H1 (cell line): ENCODE data around the gene SPOCK1. TPM values are rescaled to one million over a fixed set of nuclear protein-coding genes. Genes with fewer than 3 reads are reported as not detected.

ENCODE experiments used
- CTCF ChIA-PET: fragments of 300-600 bp; sonication (Branson Sonifier 250); formaldehyde crosslinking; loops from one replicate; lab custom pipeline; 2021; ENCODE audit not compliant: partially characterized antibody; lab: Charles Lee
- POLR2A ChIA-PET: fragments of 300-600 bp; sonication (Branson Sonifier 250); formaldehyde crosslinking; loops from one replicate; lab custom pipeline; 2021; ENCODE audit warnings: inconsistent platforms; ENCODE audit not compliant: partially characterized antibody; lab: Charles Lee
- DNase-seq, 2 experiments: peaks; one replicate each; pipeline versions ENCODE4 v3.0.0 to v3.0.0-alpha.2; 2010 to 2022; ENCODE audit warnings: low spot score in 2 of 2, low read depth in 1 of 2, mixed read lengths in 1 of 2
- FAIRE-seq: peaks from 2 replicates; lab custom pipeline; 2011; peaks lifted over from hg19 to GRCh38; lab: Jason Lieb, UNC
- H2AFZ ChIP-seq: 2 replicates; pipeline ENCODE4 v1.8.1; 2012; ENCODE audit warnings: low read length, inconsistent platforms
- H2AK5ac ChIP-seq: 2 replicates; pipeline ENCODE4 v1.6.1; 2013; ENCODE audit warnings: low read depth, low read length
- H2BK120ac ChIP-seq: replicated peaks from 2 replicates; pipeline ENCODE3; 2013; ENCODE audit warnings: low read depth, low read length, inconsistent platforms
- H2BK12ac ChIP-seq: 2 replicates; pipeline ENCODE4 v1.6.1; 2013; ENCODE audit warnings: low read depth, low read length
- H2BK15ac ChIP-seq: 2 replicates; pipeline ENCODE4 v1.6.1; 2013; ENCODE audit warnings: low read length
- H2BK20ac ChIP-seq: 2 replicates; pipeline ENCODE4 v1.6.1; 2013; ENCODE audit warnings: low read length
- H2BK5ac ChIP-seq: 2 replicates; pipeline ENCODE4 v1.6.1; 2013; ENCODE audit warnings: low read depth, low read length
- H3K14ac ChIP-seq: 2 replicates; pipeline ENCODE4 v1.6.1; 2013; ENCODE audit warnings: inconsistent platforms; ENCODE audit not compliant: insufficient read length
- H3K18ac ChIP-seq: 2 replicates; pipeline ENCODE4 v1.6.1; 2013; ENCODE audit warnings: low read length; ENCODE audit errors: extremely low read depth
- H3K23ac ChIP-seq: 2 replicates; pipeline ENCODE4 v1.6.1; 2013; ENCODE audit warnings: inconsistent platforms; ENCODE audit not compliant: insufficient read length
- H3K23me2 ChIP-seq: 2 replicates; pipeline ENCODE4 v1.6.1; 2013; ENCODE audit warnings: low read depth, low read length
- H3K27ac ChIP-seq: 2 replicates; pipeline ENCODE4 v1.6.1; 2011; ENCODE audit warnings: low read depth, low read length, inconsistent platforms
- H3K27me3 ChIP-seq, 4 experiments: replicated peaks in 1 of 4; 1 replicate in 1 of 4; 2 replicates in 3 of 4; pipeline versions ENCODE4 v1.6.1 to v1.8.1; 2011 to 2013; ENCODE audit warnings: low read length in 3 of 4, mild to moderate bottlenecking in 3 of 4, inconsistent platforms in 2 of 4, mixed read lengths in 2 of 4, moderate library complexity in 1 of 4; ENCODE audit not compliant: control insufficient read depth in 3 of 4, insufficient read depth in 3 of 4; ENCODE audit errors: extremely low read depth in 1 of 4
- H3K36me3 ChIP-seq, 4 experiments: 2 replicates each; pipeline versions ENCODE4 v1.6.1 to v1.8.1; 2011 to 2013; ENCODE audit warnings: mild to moderate bottlenecking in 4 of 4, low read length in 3 of 4, moderate library complexity in 2 of 4, control low read depth in 1 of 4, inconsistent platforms in 1 of 4; ENCODE audit not compliant: insufficient read depth in 4 of 4, control insufficient read depth in 2 of 4
- H3K4ac ChIP-seq: replicated peaks from 2 replicates; pipeline ENCODE3; 2013; ENCODE audit warnings: low read length, low read depth, mixed read lengths, inconsistent platforms; ENCODE audit not compliant: insufficient read length
- H3K4me1 ChIP-seq, 4 experiments: replicated peaks in 1 of 4; 1 replicate in 1 of 4; 2 replicates in 3 of 4; pipeline versions ENCODE4 v1.6.1 to v1.8.1; 2011 to 2013; ENCODE audit warnings: low read length in 3 of 4, inconsistent platforms in 2 of 4, mixed read lengths in 1 of 4; ENCODE audit not compliant: insufficient read depth in 4 of 4, control insufficient read depth in 3 of 4
- H3K4me2 ChIP-seq, 2 experiments: 2 replicates each; pipeline versions ENCODE4 v1.6.1 to v1.8.1; 2011 to 2013; ENCODE audit warnings: low read depth in 2 of 2, low read length in 2 of 2, control low read depth in 1 of 2, inconsistent platforms in 1 of 2, mild to moderate bottlenecking in 1 of 2; ENCODE audit not compliant: insufficient read depth in 1 of 2
- H3K4me3 ChIP-seq, 4 experiments: fragments of 200-600, 300-600 bp in 1 of 4; sonication (generic), shearing (Covaris generic), sonication (Bioruptor Twin) in 1 of 4; 2 replicates each; pipeline versions ENCODE4 v1.5.1 to v1.8.1; 2011 to 2016; ENCODE audit warnings: low read length in 4 of 4, low read depth in 3 of 4, control low read depth in 2 of 4, inconsistent platforms in 2 of 4, mild to moderate bottlenecking in 2 of 4, mixed read lengths in 1 of 4, moderate library complexity in 1 of 4; ENCODE audit not compliant: insufficient read depth in 2 of 4; ENCODE audit errors: extremely low read depth in 1 of 4
- H3K56ac ChIP-seq: replicated peaks from 2 replicates; pipeline ENCODE3; 2013; ENCODE audit warnings: low read depth, mild to moderate bottlenecking, mixed read lengths, low read length, inconsistent platforms; ENCODE audit not compliant: insufficient read length
- H3K79me1 ChIP-seq: 2 replicates; pipeline ENCODE4 v1.6.1; 2013; ENCODE audit warnings: low read depth, low read length, control low read depth
- H3K79me2 ChIP-seq, 2 experiments: 2 replicates each; pipeline versions ENCODE4 v1.6.1 to v1.8.1; 2012 to 2013; ENCODE audit warnings: low read length in 2 of 2, mild to moderate bottlenecking in 2 of 2, inconsistent platforms in 1 of 2; ENCODE audit not compliant: insufficient read depth in 2 of 2, control insufficient read depth in 1 of 2
- H3K9ac ChIP-seq, 4 experiments: replicated peaks in 1 of 4; 1 replicate in 1 of 4; 2 replicates in 3 of 4; pipeline versions ENCODE4 v1.6.1 to v1.8.1; 2011 to 2013; ENCODE audit warnings: low read depth in 3 of 4, low read length in 3 of 4, control low read depth in 2 of 4, mild to moderate bottlenecking in 2 of 4, moderate library complexity in 2 of 4, inconsistent platforms in 1 of 4; ENCODE audit errors: extremely low read depth in 1 of 4
- H3K9me3 ChIP-seq, 2 experiments: 2 replicates each; pipeline versions ENCODE4 v1.6.1 to v1.8.1; 2012 to 2013; ENCODE audit warnings: mild to moderate bottlenecking in 2 of 2, moderate library complexity in 2 of 2, control low read depth in 1 of 2, inconsistent platforms in 1 of 2, low read depth in 1 of 2, low read length in 1 of 2, mixed read lengths in 1 of 2; ENCODE audit not compliant: insufficient read depth in 2 of 2
- H4K20me1 ChIP-seq, 2 experiments: replicated peaks in 1 of 2; 2 replicates each; pipeline versions ENCODE3 to v1.8.1; 2011 to 2013; ENCODE audit warnings: inconsistent platforms in 2 of 2, low read length in 2 of 2, mild to moderate bottlenecking in 1 of 2; ENCODE audit not compliant: insufficient read depth in 2 of 2, control insufficient read depth in 1 of 2
- H4K5ac ChIP-seq: 2 replicates; pipeline ENCODE4 v1.6.1; 2013; ENCODE audit warnings: low read length, low read depth, mixed read lengths, inconsistent platforms; ENCODE audit not compliant: insufficient read length
- H4K8ac ChIP-seq: 2 replicates; pipeline ENCODE4 v1.8.0; 2013; ENCODE audit warnings: mild to moderate bottlenecking, moderate library complexity, low read length, inconsistent platforms; ENCODE audit not compliant: insufficient read depth; ENCODE audit errors: extremely low read depth
- H4K91ac ChIP-seq: replicated peaks from 2 replicates; pipeline ENCODE3; 2013; ENCODE audit warnings: low read length, mixed read lengths, inconsistent platforms; ENCODE audit not compliant: insufficient read length
- BCL11A ChIP-seq, 2 experiments: IDR thresholded peaks; one replicate each; pipeline ENCODE4 v1.6.1; 2011; ENCODE audit warnings: low read depth in 2 of 2, low read length in 2 of 2, mild to moderate bottlenecking in 2 of 2
- CTCF ChIP-seq, 3 experiments: IDR thresholded peaks; 1 replicate in 2 of 3; 2 replicates in 1 of 3; pipeline versions ENCODE4 v1.5.1 to v1.6.1; 2011; ENCODE audit warnings: low read length in 3 of 3, mild to moderate bottlenecking in 3 of 3, inconsistent platforms in 2 of 3, low read depth in 1 of 3, moderate library complexity in 1 of 3; ENCODE audit not compliant: insufficient read depth in 1 of 3; ENCODE audit errors: control extremely low read depth in 1 of 3
- EZH2 ChIP-seq: fragments of 200-600 bp; sonication (generic); IDR thresholded peaks from 2 replicates; pipeline ENCODE4 v1.7.1; 2012; ENCODE audit warnings: low read depth, mild to moderate bottlenecking, moderate library complexity, low read length, inconsistent platforms; ENCODE audit not compliant: severe bottlenecking
- HDAC2 ChIP-seq, 2 experiments: fragments of 300-600 bp in 1 of 2; sonication (generic) in 1 of 2; IDR thresholded peaks; 2 replicates each; pipeline ENCODE4 v1.6.1; 2011 to 2012; ENCODE audit warnings: low read depth in 2 of 2, low read length in 2 of 2, mild to moderate bottlenecking in 2 of 2, moderate library complexity in 2 of 2, borderline replicate concordance in 1 of 2, inconsistent platforms in 1 of 2
- HDAC6 ChIP-seq: IDR thresholded peaks from one replicate; pipeline ENCODE4 v1.7.1; 2012; ENCODE audit warnings: low read depth, mild to moderate bottlenecking, inconsistent platforms, low read length, moderate library complexity
- JUND ChIP-seq: IDR thresholded peaks from 2 replicates; pipeline ENCODE4 v1.6.1; 2011; ENCODE audit warnings: mild to moderate bottlenecking, improper control_type of control experiment, low read length
- POLR2AphosphoS5 ChIP-seq: IDR thresholded peaks from 2 replicates; pipeline ENCODE4 v1.6.1; 2011; ENCODE audit warnings: low read depth, low read length
- POU5F1 ChIP-seq: IDR thresholded peaks from 2 replicates; pipeline ENCODE4 v1.6.1; 2011; ENCODE audit warnings: low read depth, mild to moderate bottlenecking, low read length, moderate library complexity
- SIN3A ChIP-seq, 2 experiments: IDR thresholded peaks in 1 of 2; conservative IDR thresholded peaks in 1 of 2; 2 replicates each; pipeline ENCODE4 v1.6.1; 2011 to 2012; ENCODE audit warnings: low read length in 2 of 2, improper control_type of control experiment in 1 of 2, low read depth in 1 of 2, mild to moderate bottlenecking in 1 of 2
- WGBS, 2 experiments: shearing (Covaris generic) in 1 of 2; methylation state at CpG; one replicate each; pipeline versions ENCODE4 v1.1.6 to v1.1.7; 2013 to 2015; ENCODE audit warnings: low lambda C conversion rate in 2 of 2, mixed read lengths in 2 of 2, inconsistent platforms in 1 of 2, low coverage in 1 of 2, missing lambda C conversion rate in 1 of 2; ENCODE audit not compliant: insufficient replicate concordance in 2 of 2, insufficient coverage in 1 of 2, insufficient read length in 1 of 2; ENCODE audit errors: extremely low coverage in 1 of 2, missing lambda C conversion rate in 1 of 2; 5-methylcytosine and 5-hydroxymethylcytosine counted together
- polyA plus RNA-seq, 7 experiments: library from polyadenylated mRNA; depleted of rRNA in 3 of 7; stranded (reverse) in 5 of 7; unstranded in 2 of 7; fragments of >200 nt in 5 of 7; fragments of 200-250 nt in 2 of 7; gene quantifications; 1 replicate in 5 of 7; 2 replicates in 1 of 7; 4 replicates in 1 of 7; pipeline versions ENCODE4 v1.2.1 to v1.2.3, GENCODE V29; 2011 to 2013; ENCODE audit warnings: missing spikeins in 2 of 7, mixed read lengths in 2 of 7
- total RNA-seq: library from RNA; stranded (reverse); fragmentation: NEBNext Ultra II Directional; extraction: Animal tissue kit (Norgen Biotek cat#: 25700); gene quantifications from 2 replicates; pipeline ENCODE4 v1.2.1, GENCODE V29; 2021

Gene SPOCK1
- total and polyA plus RNA-seq, 2 of the 8 experiments (the other 6 are each of a cell fraction or from before 2014, with no cell fraction given), result 6.9 to 18.1 TPM

DNA sequence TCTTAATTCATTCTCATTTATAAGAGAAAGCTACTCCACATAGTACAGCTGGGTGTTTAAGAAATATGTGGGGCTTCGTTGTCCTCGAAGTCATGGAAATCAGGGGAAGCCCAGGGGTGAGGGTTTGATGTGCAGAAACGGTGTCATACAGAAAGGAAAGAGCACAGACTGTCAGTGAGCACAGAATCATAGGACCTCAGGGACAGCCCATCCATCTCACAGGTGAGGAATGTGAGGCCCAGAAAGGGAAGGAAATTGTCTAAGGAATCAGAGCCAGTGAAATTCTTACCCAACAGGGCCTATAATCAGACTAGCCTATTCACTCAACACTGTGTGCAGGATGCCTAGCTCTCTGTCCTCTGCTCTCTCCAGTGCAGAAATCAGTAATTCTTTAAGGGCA lies 535.6 kb downstream of the SPOCK1 start:
- Histone ChIP-seq H3K79me2 (no peaks in the 10 kb centered on the region), H2BK20ac (no peak overlapping the region), H3K23me2 (no peaks in the 10 kb centered on the region), H2AFZ (0 out of 2 replicates have a peak overlapping the region, but pooled peaks have one; percentile 58), H3K23ac (no peak overlapping the region), H3K79me1 (no peaks in the 10 kb centered on the region), H3K27me3 (no peaks in the 10 kb centered on the region), H3K4ac (no peak overlapping the region), H3K18ac (no peak overlapping the region), H3K14ac (no peak overlapping the region), H4K8ac (no peak overlapping the region), H2AK5ac (no peak overlapping the region), H4K5ac (no peak overlapping the region), H2BK12ac (no peak overlapping the region), H3K4me2 (no peak overlapping the region), H3K4me3 (no peak overlapping the region), H4K20me1 (no peaks in the 10 kb centered on the region), H3K56ac (no peak overlapping the region), H2BK5ac (no peak overlapping the region), H3K36me3 (no peaks in the 10 kb centered on the region), H3K9ac (no peak overlapping the region), H4K91ac (no peak overlapping the region), H3K27ac (no peak overlapping the region), H3K9me3 (no peaks in the 10 kb centered on the region), H2BK15ac (no peak overlapping the region), H2BK120ac (no peak overlapping the region), H3K4me1 (peaks cover 0 to 2% (median 0%) of the 10 kb centered on the region in 4 experiments; a peak in 1 of 7 replicates)
- FAIRE-seq (no peak), DNase-seq (no peak)
- WGBS, 2 experiments, result 85% methylated on average over 3 of the region's 3 CpGs; no CpG with 5 or more reads in 1 of the 2 experiments
- POLR2A ChIA-PET, result no interaction called here
- CTCF ChIA-PET, result interaction anchor here (1.2 kb wide), 1 partner anchor 35 kb away, joined by 3 read pairs; no protein-coding TSS in a partner anchor
- TF ChIP-seq HDAC6 (no peak), JUND (no peak), POLR2AphosphoS5 (no peak), BCL11A (IDR thresholded peaks at IDR 0.05; ENCODE audit: low read depth in 2 of 2, low read length in 2 of 2) (no peak), CTCF (IDR thresholded peaks at IDR 0.05; ENCODE audit: control extremely low read depth in 1 of 3, insufficient read depth in 1 of 3, low read depth in 1 of 3, low read length in 3 of 3) (no peak), SIN3A (conservative IDR thresholded peaks at IDR 0.05 in 1 of 2, IDR thresholded peaks at IDR 0.05 in 1 of 2; ENCODE audit: low read depth in 1 of 2, low read length in 2 of 2) (no peak), POU5F1 (no peak), HDAC2 (IDR thresholded peaks at IDR 0.05; ENCODE audit: borderline replicate concordance in 1 of 2, low read depth in 2 of 2, low read length in 2 of 2) (no peak), EZH2 (no peak)
